GM12892 (cell line): Measurements from ENCODE around the gene EPHB2.

Source experiments
- POLR2A ChIP-seq: IDR thresholded peaks from 2 replicates; pipeline ENCODE4 v1.6.1; 2011; ENCODE audit warnings: low read depth, low read length, control low read depth
- POLR2AphosphoS5 ChIP-seq: IDR thresholded peaks from 2 replicates; pipeline ENCODE4 v1.6.1; 2011; ENCODE audit warnings: low read depth, low read length, control low read depth
- TAF1 ChIP-seq: IDR thresholded peaks from 2 replicates; pipeline ENCODE4 v1.6.1; 2011; ENCODE audit warnings: low read depth, mild to moderate bottlenecking, control low read depth, low read length, borderline replicate concordance

DNA sequence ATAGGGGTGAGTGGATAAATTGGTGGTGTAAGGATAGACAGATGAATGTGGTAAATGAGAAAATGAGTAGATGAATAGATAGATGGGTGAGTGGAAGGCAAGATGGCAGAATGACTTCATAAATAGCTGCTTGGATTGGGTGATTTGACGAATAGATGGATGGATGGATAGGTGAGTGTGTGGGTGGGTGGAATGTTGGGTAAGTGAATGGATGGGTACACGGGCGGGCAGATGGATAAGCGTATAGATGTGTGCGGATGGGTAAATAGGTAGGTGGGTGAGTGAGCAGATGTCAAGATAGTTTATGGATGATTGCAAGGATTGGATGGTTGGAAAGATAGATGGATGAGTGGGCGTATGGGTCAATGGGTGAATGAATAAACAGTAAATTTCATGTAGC is 59.3 kb downstream of the EPHB2 start:
- no peak for TF ChIP-seq POLR2A
- TF ChIP-seq POLR2AphosphoS5: no peak
- no peak for TF ChIP-seq TAF1
